Measurements from ENCODE around the gene HYAL2.

HYAL2 gene

DNA sequence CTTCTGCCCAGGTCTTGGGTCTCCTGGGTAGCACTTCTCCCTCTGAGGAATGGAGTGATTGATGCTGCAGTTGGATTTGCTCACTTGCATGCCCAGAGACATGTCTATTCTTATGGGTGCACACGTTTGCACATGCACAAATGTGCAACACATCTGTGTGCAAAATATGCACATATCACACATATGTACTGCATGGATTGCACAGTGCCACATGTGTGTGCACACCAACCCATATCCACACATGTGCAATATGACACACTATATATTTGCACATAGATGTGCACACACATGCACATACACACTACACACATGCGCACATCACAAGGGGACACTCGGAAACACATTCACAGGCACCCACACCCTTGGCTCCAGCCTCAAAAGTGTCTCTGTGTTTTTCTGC is 54.3 kb downstream of the HYAL2 start:
- TF ChIP-seq, protein P1, sequence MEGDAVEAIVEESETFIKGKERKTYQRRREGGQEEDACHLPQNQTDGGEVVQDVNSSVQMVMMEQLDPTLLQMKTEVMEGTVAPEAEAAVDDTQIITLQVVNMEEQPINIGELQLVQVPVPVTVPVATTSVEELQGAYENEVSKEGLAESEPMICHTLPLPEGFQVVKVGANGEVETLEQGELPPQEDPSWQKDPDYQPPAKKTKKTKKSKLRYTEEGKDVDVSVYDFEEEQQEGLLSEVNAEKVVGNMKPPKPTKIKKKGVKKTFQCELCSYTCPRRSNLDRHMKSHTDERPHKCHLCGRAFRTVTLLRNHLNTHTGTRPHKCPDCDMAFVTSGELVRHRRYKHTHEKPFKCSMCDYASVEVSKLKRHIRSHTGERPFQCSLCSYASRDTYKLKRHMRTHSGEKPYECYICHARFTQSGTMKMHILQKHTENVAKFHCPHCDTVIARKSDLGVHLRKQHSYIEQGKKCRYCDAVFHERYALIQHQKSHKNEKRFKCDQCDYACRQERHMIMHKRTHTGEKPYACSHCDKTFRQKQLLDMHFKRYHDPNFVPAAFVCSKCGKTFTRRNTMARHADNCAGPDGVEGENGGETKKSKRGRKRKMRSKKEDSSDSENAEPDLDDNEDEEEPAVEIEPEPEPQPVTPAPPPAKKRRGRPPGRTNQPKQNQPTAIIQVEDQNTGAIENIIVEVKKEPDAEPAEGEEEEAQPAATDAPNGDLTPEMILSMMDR (conservative IDR thresholded peaks at IDR 0.05) = no peak
- no peak overlapping the region for H3K27ac ChIP-seq
